ENCODE measurements around the gene ZNF580. TPM values are rescaled to one million over a fixed set of nuclear protein-coding genes. Genes with fewer than 3 reads are reported as not detected.

Gene ZNF580
- total RNA-seq, 1 donor from 2014 or later: 2.4 TPM

- no peak for DNase-seq (ENCODE audit: low read depth)
- H3K27me3 ChIP-seq (ENCODE audit: control insufficient read depth, insufficient read depth, low read length): no peaks in the 10 kb centered on the region
- peaks cover 1% of the 10 kb centered on the region for H3K36me3 ChIP-seq (ENCODE audit: control insufficient read depth, insufficient read depth, low read length)
- no peak for FAIRE-seq
- TF ChIP-seq, protein P1, sequence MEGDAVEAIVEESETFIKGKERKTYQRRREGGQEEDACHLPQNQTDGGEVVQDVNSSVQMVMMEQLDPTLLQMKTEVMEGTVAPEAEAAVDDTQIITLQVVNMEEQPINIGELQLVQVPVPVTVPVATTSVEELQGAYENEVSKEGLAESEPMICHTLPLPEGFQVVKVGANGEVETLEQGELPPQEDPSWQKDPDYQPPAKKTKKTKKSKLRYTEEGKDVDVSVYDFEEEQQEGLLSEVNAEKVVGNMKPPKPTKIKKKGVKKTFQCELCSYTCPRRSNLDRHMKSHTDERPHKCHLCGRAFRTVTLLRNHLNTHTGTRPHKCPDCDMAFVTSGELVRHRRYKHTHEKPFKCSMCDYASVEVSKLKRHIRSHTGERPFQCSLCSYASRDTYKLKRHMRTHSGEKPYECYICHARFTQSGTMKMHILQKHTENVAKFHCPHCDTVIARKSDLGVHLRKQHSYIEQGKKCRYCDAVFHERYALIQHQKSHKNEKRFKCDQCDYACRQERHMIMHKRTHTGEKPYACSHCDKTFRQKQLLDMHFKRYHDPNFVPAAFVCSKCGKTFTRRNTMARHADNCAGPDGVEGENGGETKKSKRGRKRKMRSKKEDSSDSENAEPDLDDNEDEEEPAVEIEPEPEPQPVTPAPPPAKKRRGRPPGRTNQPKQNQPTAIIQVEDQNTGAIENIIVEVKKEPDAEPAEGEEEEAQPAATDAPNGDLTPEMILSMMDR (IDR thresholded peaks at IDR 0.05; ENCODE audit: insufficient read depth, low read length, severe bottlenecking): no peak
- no peak overlapping the region for H3K4me3 ChIP-seq (ENCODE audit: low read depth, low read length)
Measured at GRCh38 chr19:55623130-55623529, 17.7 kb upstream of the ZNF580 start.

DNA sequence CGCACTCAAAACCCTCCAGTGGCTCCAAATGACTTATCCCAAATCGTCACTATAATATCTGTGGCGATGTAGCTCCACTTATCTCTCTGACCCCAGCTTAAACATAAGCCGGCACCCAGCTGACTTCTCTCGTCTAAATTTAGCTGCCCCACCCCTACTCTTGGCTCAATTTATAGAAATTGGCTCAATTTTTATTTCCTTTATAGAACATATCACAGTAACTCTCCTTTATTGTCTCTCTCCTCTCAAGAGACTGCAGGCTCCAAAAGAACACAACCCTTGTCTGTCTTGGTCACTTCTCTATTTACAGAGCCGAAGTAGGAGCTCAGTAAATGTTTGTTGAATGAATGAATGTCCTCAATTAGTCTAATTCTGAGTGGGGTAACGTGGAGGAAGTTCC, 17.2 kb upstream of the ZNF580 start:
- FAIRE-seq (no peak), DNase-seq (ENCODE audit: low read depth) (no peak)
- TF ChIP-seq, protein P1 (IDR thresholded peaks at IDR 0.05; ENCODE audit: insufficient read depth, low read length, severe bottlenecking): no peak
- peaks cover 1% of the 10 kb centered on the region for H3K36me3 ChIP-seq (ENCODE audit: control insufficient read depth, insufficient read depth, low read length)
- no peaks in the 10 kb centered on the region for H3K27me3 ChIP-seq (ENCODE audit: control insufficient read depth, insufficient read depth, low read length)
- no peak overlapping the region for H3K4me3 ChIP-seq (ENCODE audit: low read depth, low read length)

GRCh38 chr19:55624109-55625003, 16.4 kb upstream of the ZNF580 start, which contains the start of gene ZNF784:
Gene ZNF784, minus strand, starts transcription at chr19:55624566. Its CDS starts 5 bp downstream, at chr19:55624561.
- Histone ChIP-seq H3K4me3 (ENCODE audit: low read depth, low read length) (peak within 1 kb of the TSS; percentile 78), H3K27me3 (ENCODE audit: control insufficient read depth, insufficient read depth, low read length) (no peaks in the 10 kb centered on the region), H3K36me3 (ENCODE audit: control insufficient read depth, insufficient read depth, low read length) (peaks cover 1% of the 10 kb centered on the region)
- TF ChIP-seq, protein P1 (IDR thresholded peaks at IDR 0.05; ENCODE audit: insufficient read depth, low read length, severe bottlenecking): no peak
- DNase-seq (ENCODE audit: low read depth): peak; percentile 70
- no peak for FAIRE-seq

DNA sequence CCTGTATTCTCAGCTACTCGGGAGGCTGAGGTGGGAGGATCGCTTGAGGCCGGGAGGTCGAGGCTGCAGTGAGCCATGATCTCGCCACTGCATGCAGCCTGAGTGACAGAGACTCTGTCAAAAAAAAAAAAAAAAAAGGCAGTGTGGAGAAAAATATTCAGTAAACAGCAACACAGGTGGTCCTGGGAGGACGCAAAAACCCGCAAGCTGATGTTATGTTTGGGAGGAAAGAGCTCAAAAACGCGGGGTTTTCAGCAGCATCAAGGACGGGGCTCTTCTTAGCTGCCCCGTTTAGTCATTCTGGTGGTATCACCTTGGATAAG, 15.8 kb upstream of the ZNF580 start:
- no peak for FAIRE-seq
- TF ChIP-seq, protein P1 (IDR thresholded peaks at IDR 0.05; ENCODE audit: insufficient read depth, low read length, severe bottlenecking): no peak
- no peak for DNase-seq (ENCODE audit: low read depth)
- Histone ChIP-seq H3K36me3 (ENCODE audit: control insufficient read depth, insufficient read depth, low read length) (peaks cover 1% of the 10 kb centered on the region), H3K4me3 (ENCODE audit: low read depth, low read length) (no peak overlapping the region), H3K27me3 (ENCODE audit: control insufficient read depth, insufficient read depth, low read length) (no peaks in the 10 kb centered on the region)

GRCh38 chr19:55626350-55626749, 14.5 kb upstream of the ZNF580 start:
- Histone ChIP-seq H3K27me3 (ENCODE audit: control insufficient read depth, insufficient read depth, low read length) (no peaks in the 10 kb centered on the region), H3K36me3 (ENCODE audit: control insufficient read depth, insufficient read depth, low read length) (peaks cover under 1% of the 10 kb centered on the region), H3K4me3 (ENCODE audit: low read depth, low read length) (no peak overlapping the region)
- DNase-seq (ENCODE audit: low read depth): no peak
- TF ChIP-seq, protein P1 (IDR thresholded peaks at IDR 0.05; ENCODE audit: insufficient read depth, low read length, severe bottlenecking): no peak
- FAIRE-seq: peak; percentile 50
